H1 (cell line): Measurements from ENCODE around the gene UBR1. TPM values are rescaled to one million over a fixed set of nuclear protein-coding genes. Genes with fewer than 3 reads are reported as not detected.

ENCODE experiments used
- CTCF ChIA-PET: fragments of 300-600 bp; sonication (Branson Sonifier 250); formaldehyde crosslinking; loops from one replicate; lab custom pipeline; 2021; ENCODE audit not compliant: partially characterized antibody; lab: Charles Lee
- POLR2A ChIA-PET: fragments of 300-600 bp; sonication (Branson Sonifier 250); formaldehyde crosslinking; loops from one replicate; lab custom pipeline; 2021; ENCODE audit warnings: inconsistent platforms; ENCODE audit not compliant: partially characterized antibody; lab: Charles Lee
- DNase-seq, 2 experiments: peaks; one replicate each; pipeline versions ENCODE4 v3.0.0 to v3.0.0-alpha.2; 2010 to 2022; ENCODE audit warnings: low spot score in 2 of 2, low read depth in 1 of 2, mixed read lengths in 1 of 2
- FAIRE-seq: peaks from 2 replicates; lab custom pipeline; 2011; peaks lifted over from hg19 to GRCh38; lab: Jason Lieb, UNC
- H2AFZ ChIP-seq: 2 replicates; pipeline ENCODE4 v1.8.1; 2012; ENCODE audit warnings: low read length, inconsistent platforms
- H2AK5ac ChIP-seq: 2 replicates; pipeline ENCODE4 v1.6.1; 2013; ENCODE audit warnings: low read depth, low read length
- H2BK120ac ChIP-seq: replicated peaks from 2 replicates; pipeline ENCODE3; 2013; ENCODE audit warnings: low read depth, low read length, inconsistent platforms
- H2BK12ac ChIP-seq: 2 replicates; pipeline ENCODE4 v1.6.1; 2013; ENCODE audit warnings: low read depth, low read length
- H2BK15ac ChIP-seq: 2 replicates; pipeline ENCODE4 v1.6.1; 2013; ENCODE audit warnings: low read length
- H2BK20ac ChIP-seq: 2 replicates; pipeline ENCODE4 v1.6.1; 2013; ENCODE audit warnings: low read length
- H2BK5ac ChIP-seq: 2 replicates; pipeline ENCODE4 v1.6.1; 2013; ENCODE audit warnings: low read depth, low read length
- H3K14ac ChIP-seq: 2 replicates; pipeline ENCODE4 v1.6.1; 2013; ENCODE audit warnings: inconsistent platforms; ENCODE audit not compliant: insufficient read length
- H3K18ac ChIP-seq: 2 replicates; pipeline ENCODE4 v1.6.1; 2013; ENCODE audit warnings: low read length; ENCODE audit errors: extremely low read depth
- H3K23ac ChIP-seq: 2 replicates; pipeline ENCODE4 v1.6.1; 2013; ENCODE audit warnings: inconsistent platforms; ENCODE audit not compliant: insufficient read length
- H3K23me2 ChIP-seq: 2 replicates; pipeline ENCODE4 v1.6.1; 2013; ENCODE audit warnings: low read depth, low read length
- H3K27ac ChIP-seq: 2 replicates; pipeline ENCODE4 v1.6.1; 2011; ENCODE audit warnings: low read depth, low read length, inconsistent platforms
- H3K27me3 ChIP-seq, 4 experiments: replicated peaks in 1 of 4; 1 replicate in 1 of 4; 2 replicates in 3 of 4; pipeline versions ENCODE4 v1.6.1 to v1.8.1; 2011 to 2013; ENCODE audit warnings: low read length in 3 of 4, mild to moderate bottlenecking in 3 of 4, inconsistent platforms in 2 of 4, mixed read lengths in 2 of 4, moderate library complexity in 1 of 4; ENCODE audit not compliant: control insufficient read depth in 3 of 4, insufficient read depth in 3 of 4; ENCODE audit errors: extremely low read depth in 1 of 4
- H3K36me3 ChIP-seq, 4 experiments: 2 replicates each; pipeline versions ENCODE4 v1.6.1 to v1.8.1; 2011 to 2013; ENCODE audit warnings: mild to moderate bottlenecking in 4 of 4, low read length in 3 of 4, moderate library complexity in 2 of 4, control low read depth in 1 of 4, inconsistent platforms in 1 of 4; ENCODE audit not compliant: insufficient read depth in 4 of 4, control insufficient read depth in 2 of 4
- H3K4ac ChIP-seq: replicated peaks from 2 replicates; pipeline ENCODE3; 2013; ENCODE audit warnings: low read length, low read depth, mixed read lengths, inconsistent platforms; ENCODE audit not compliant: insufficient read length
- H3K4me1 ChIP-seq, 4 experiments: replicated peaks in 1 of 4; 1 replicate in 1 of 4; 2 replicates in 3 of 4; pipeline versions ENCODE4 v1.6.1 to v1.8.1; 2011 to 2013; ENCODE audit warnings: low read length in 3 of 4, inconsistent platforms in 2 of 4, mixed read lengths in 1 of 4; ENCODE audit not compliant: insufficient read depth in 4 of 4, control insufficient read depth in 3 of 4
- H3K4me2 ChIP-seq, 2 experiments: 2 replicates each; pipeline versions ENCODE4 v1.6.1 to v1.8.1; 2011 to 2013; ENCODE audit warnings: low read depth in 2 of 2, low read length in 2 of 2, control low read depth in 1 of 2, inconsistent platforms in 1 of 2, mild to moderate bottlenecking in 1 of 2; ENCODE audit not compliant: insufficient read depth in 1 of 2
- H3K4me3 ChIP-seq, 4 experiments: fragments of 200-600, 300-600 bp in 1 of 4; sonication (generic), shearing (Covaris generic), sonication (Bioruptor Twin) in 1 of 4; 2 replicates each; pipeline versions ENCODE4 v1.5.1 to v1.8.1; 2011 to 2016; ENCODE audit warnings: low read length in 4 of 4, low read depth in 3 of 4, control low read depth in 2 of 4, inconsistent platforms in 2 of 4, mild to moderate bottlenecking in 2 of 4, mixed read lengths in 1 of 4, moderate library complexity in 1 of 4; ENCODE audit not compliant: insufficient read depth in 2 of 4; ENCODE audit errors: extremely low read depth in 1 of 4
- H3K56ac ChIP-seq: replicated peaks from 2 replicates; pipeline ENCODE3; 2013; ENCODE audit warnings: low read depth, mild to moderate bottlenecking, mixed read lengths, low read length, inconsistent platforms; ENCODE audit not compliant: insufficient read length
- H3K79me1 ChIP-seq: 2 replicates; pipeline ENCODE4 v1.6.1; 2013; ENCODE audit warnings: low read depth, low read length, control low read depth
- H3K79me2 ChIP-seq, 2 experiments: 2 replicates each; pipeline versions ENCODE4 v1.6.1 to v1.8.1; 2012 to 2013; ENCODE audit warnings: low read length in 2 of 2, mild to moderate bottlenecking in 2 of 2, inconsistent platforms in 1 of 2; ENCODE audit not compliant: insufficient read depth in 2 of 2, control insufficient read depth in 1 of 2
- H3K9ac ChIP-seq, 4 experiments: replicated peaks in 1 of 4; 1 replicate in 1 of 4; 2 replicates in 3 of 4; pipeline versions ENCODE4 v1.6.1 to v1.8.1; 2011 to 2013; ENCODE audit warnings: low read depth in 3 of 4, low read length in 3 of 4, control low read depth in 2 of 4, mild to moderate bottlenecking in 2 of 4, moderate library complexity in 2 of 4, inconsistent platforms in 1 of 4; ENCODE audit errors: extremely low read depth in 1 of 4
- H3K9me3 ChIP-seq, 2 experiments: 2 replicates each; pipeline versions ENCODE4 v1.6.1 to v1.8.1; 2012 to 2013; ENCODE audit warnings: mild to moderate bottlenecking in 2 of 2, moderate library complexity in 2 of 2, control low read depth in 1 of 2, inconsistent platforms in 1 of 2, low read depth in 1 of 2, low read length in 1 of 2, mixed read lengths in 1 of 2; ENCODE audit not compliant: insufficient read depth in 2 of 2
- H4K20me1 ChIP-seq, 2 experiments: replicated peaks in 1 of 2; 2 replicates each; pipeline versions ENCODE3 to v1.8.1; 2011 to 2013; ENCODE audit warnings: inconsistent platforms in 2 of 2, low read length in 2 of 2, mild to moderate bottlenecking in 1 of 2; ENCODE audit not compliant: insufficient read depth in 2 of 2, control insufficient read depth in 1 of 2
- H4K5ac ChIP-seq: 2 replicates; pipeline ENCODE4 v1.6.1; 2013; ENCODE audit warnings: low read length, low read depth, mixed read lengths, inconsistent platforms; ENCODE audit not compliant: insufficient read length
- H4K8ac ChIP-seq: 2 replicates; pipeline ENCODE4 v1.8.0; 2013; ENCODE audit warnings: mild to moderate bottlenecking, moderate library complexity, low read length, inconsistent platforms; ENCODE audit not compliant: insufficient read depth; ENCODE audit errors: extremely low read depth
- H4K91ac ChIP-seq: replicated peaks from 2 replicates; pipeline ENCODE3; 2013; ENCODE audit warnings: low read length, mixed read lengths, inconsistent platforms; ENCODE audit not compliant: insufficient read length
- ASH2L ChIP-seq: fragments of 200-600, 300-600 bp; sonication (generic); IDR thresholded peaks from one replicate; pipeline ENCODE4 v1.7.1; 2017; ENCODE audit warnings: low read length
- ATF3 ChIP-seq: IDR thresholded peaks from 2 replicates; pipeline ENCODE4 v1.6.1; 2011; ENCODE audit warnings: low read depth, mild to moderate bottlenecking, low read length; ENCODE audit not compliant: insufficient read depth
- E2F6 ChIP-seq: IDR thresholded peaks from 2 replicates; pipeline ENCODE4 v1.6.1; 2012; ENCODE audit warnings: inconsistent platforms
- KDM1A ChIP-seq: fragments of 200-600, 300-600 bp; sonication (generic); IDR thresholded peaks from 2 replicates; pipeline ENCODE4 v1.7.1; 2016; ENCODE audit warnings: mild to moderate bottlenecking, low read length, borderline replicate concordance
- RFX5 ChIP-seq: IDR thresholded peaks from 2 replicates; pipeline ENCODE4 v1.6.1; 2011; ENCODE audit warnings: low read depth, low read length, improper control_type of control experiment, borderline replicate concordance
- TCF12 ChIP-seq: IDR thresholded peaks from 2 replicates; pipeline ENCODE4 v1.6.1; 2011; ENCODE audit warnings: low read depth, mild to moderate bottlenecking, low read length
- WGBS, 2 experiments: shearing (Covaris generic) in 1 of 2; methylation state at CpG; one replicate each; pipeline versions ENCODE4 v1.1.6 to v1.1.7; 2013 to 2015; ENCODE audit warnings: low lambda C conversion rate in 2 of 2, mixed read lengths in 2 of 2, inconsistent platforms in 1 of 2, low coverage in 1 of 2, missing lambda C conversion rate in 1 of 2; ENCODE audit not compliant: insufficient replicate concordance in 2 of 2, insufficient coverage in 1 of 2, insufficient read length in 1 of 2; ENCODE audit errors: extremely low coverage in 1 of 2, missing lambda C conversion rate in 1 of 2; 5-methylcytosine and 5-hydroxymethylcytosine counted together
- polyA plus RNA-seq, 7 experiments: library from polyadenylated mRNA; depleted of rRNA in 3 of 7; stranded (reverse) in 5 of 7; unstranded in 2 of 7; fragments of >200 nt in 5 of 7; fragments of 200-250 nt in 2 of 7; gene quantifications; 1 replicate in 5 of 7; 2 replicates in 1 of 7; 4 replicates in 1 of 7; pipeline versions ENCODE4 v1.2.1 to v1.2.3, GENCODE V29; 2011 to 2013; ENCODE audit warnings: missing spikeins in 2 of 7, mixed read lengths in 2 of 7
- total RNA-seq: library from RNA; stranded (reverse); fragmentation: NEBNext Ultra II Directional; extraction: Animal tissue kit (Norgen Biotek cat#: 25700); gene quantifications from 2 replicates; pipeline ENCODE4 v1.2.1, GENCODE V29; 2021

The UBR1 gene
- total and polyA plus RNA-seq, 2 of the 8 experiments (the other 6 are each of a cell fraction or from before 2014, with no cell fraction given): 3.7 to 18.7 TPM

- Histone ChIP-seq H3K4me1 (peaks cover 0 to 6% (median 0%) of the 10 kb centered on the region in 4 experiments; a peak in 2 of 7 replicates), H3K27me3 (peaks cover 0 to 5% (median 2%) of the 10 kb centered on the region in 4 experiments; a peak in 2 of 7 replicates), H2BK20ac (no peak overlapping the region), H2AFZ (no peak overlapping the region), H3K36me3 (no peaks in the 10 kb centered on the region), H3K9me3 (no peaks in the 10 kb centered on the region), H4K5ac (no peak overlapping the region), H2AK5ac (no peak overlapping the region), H3K23me2 (peaks cover 12% of the 10 kb centered on the region; the same call in 1 of the 2 replicates), H4K8ac (no peak overlapping the region), H3K56ac (no peak overlapping the region), H3K4me3 (no peak overlapping the region), H2BK5ac (no peak overlapping the region), H3K9ac (no peak overlapping the region), H4K91ac (no peak overlapping the region), H2BK15ac (no peak overlapping the region), H3K18ac (no peak overlapping the region), H3K23ac (no peak overlapping the region), H3K79me2 (peaks cover 0 to 52% of the 10 kb centered on the region in 2 experiments; a peak in 2 of 4 replicates), H4K20me1 (peaks cover 0 to 5% of the 10 kb centered on the region in 2 experiments), H3K79me1 (no peaks in the 10 kb centered on the region), H3K27ac (no peak overlapping the region), H3K4me2 (no peak overlapping the region), H2BK12ac (no peak overlapping the region), H2BK120ac (no peak overlapping the region), H3K4ac (no peak overlapping the region), H3K14ac (no peak overlapping the region)
- FAIRE-seq (no peak), DNase-seq (no peak)
- POLR2A ChIA-PET: no interaction called here
- 94% methylated on average over 5 of the region's 5 CpGs; no CpG with 5 or more reads in 1 of the 2 experiments for WGBS, 2 experiments
- CTCF ChIA-PET: interaction anchor here (1.3 to 1.5 kb wide), 2 partner anchors 8 to 117 kb away, joined by 6 to 7 read pairs; no protein-coding TSS in a partner anchor
- TF ChIP-seq ASH2L (no peak), E2F6 (no peak), TCF12 (no peak), ATF3 (no peak), KDM1A (no peak), RFX5 (no peak)
Measured at GRCh38 chr15:42918047-42918446, 187.8 kb downstream of the UBR1 start.
